ENCODE results near the gene COL23A1. TPM values are rescaled to one million over a fixed set of nuclear protein-coding genes. Genes with fewer than 3 reads are reported as not detected.

The COL23A1 gene
- total and polyA plus RNA-seq, 2 of the 8 experiments (the other 6 are each of a cell fraction or from before 2014, with no cell fraction given), result 3.1 to 4.7 TPM

DNA sequence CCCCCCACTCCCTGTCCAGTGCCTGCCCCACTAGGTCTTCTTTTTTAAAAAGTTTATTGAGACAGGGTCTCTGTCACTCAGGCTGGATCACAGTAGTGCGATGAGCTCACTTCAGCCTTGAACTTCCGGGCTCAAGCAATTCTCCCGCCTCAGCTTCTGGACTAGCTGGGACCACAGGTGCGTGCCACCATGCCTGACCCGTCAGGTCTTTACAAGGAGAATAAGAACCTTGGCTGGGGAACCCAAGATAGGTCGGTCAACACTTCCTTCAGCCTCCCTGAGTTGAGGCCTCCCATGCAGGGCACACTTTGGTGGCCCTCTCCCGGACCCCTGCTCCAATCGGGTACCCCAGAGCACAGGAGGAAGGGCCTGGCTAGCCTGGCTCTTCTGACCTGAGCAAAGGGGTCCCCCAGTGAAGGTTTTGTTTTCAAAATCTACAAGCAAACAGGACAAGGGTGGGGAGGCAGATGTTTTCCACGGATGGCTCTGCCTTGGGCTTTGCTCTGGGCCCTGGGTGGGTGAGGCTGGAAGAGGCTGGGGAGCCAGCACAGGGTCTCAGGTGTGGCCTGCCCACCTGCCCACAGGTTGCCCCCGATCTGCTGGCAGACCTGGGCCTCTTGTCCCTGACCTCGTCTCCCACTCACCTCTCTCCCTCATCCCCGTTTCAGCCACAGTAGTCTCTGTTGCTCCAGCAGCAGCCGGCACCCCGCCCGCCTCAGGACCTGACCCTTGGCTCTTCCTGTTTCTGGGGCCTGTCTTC, 248.9 kb downstream of the COL23A1 start:
- TF ChIP-seq E2F6 (IDR thresholded peaks at IDR 0.05), result no peak
- TF ChIP-seq SIRT6 (IDR thresholded peaks at IDR 0.05; ENCODE audit: low read length), result no peak
- no peak for TF ChIP-seq CHD2 (IDR thresholded peaks at IDR 0.05; ENCODE audit: low read length)
- no peak for TF ChIP-seq CHD1 (IDR thresholded peaks at IDR 0.05; ENCODE audit: low read depth, low read length)
- TF ChIP-seq CEBPB (IDR thresholded peaks at IDR 0.05; ENCODE audit: low read depth, low read length), result no peak
- TF ChIP-seq EZH2 (IDR thresholded peaks at IDR 0.05; ENCODE audit: low read depth, low read length, severe bottlenecking), result no peak
- TF ChIP-seq, protein P1, sequence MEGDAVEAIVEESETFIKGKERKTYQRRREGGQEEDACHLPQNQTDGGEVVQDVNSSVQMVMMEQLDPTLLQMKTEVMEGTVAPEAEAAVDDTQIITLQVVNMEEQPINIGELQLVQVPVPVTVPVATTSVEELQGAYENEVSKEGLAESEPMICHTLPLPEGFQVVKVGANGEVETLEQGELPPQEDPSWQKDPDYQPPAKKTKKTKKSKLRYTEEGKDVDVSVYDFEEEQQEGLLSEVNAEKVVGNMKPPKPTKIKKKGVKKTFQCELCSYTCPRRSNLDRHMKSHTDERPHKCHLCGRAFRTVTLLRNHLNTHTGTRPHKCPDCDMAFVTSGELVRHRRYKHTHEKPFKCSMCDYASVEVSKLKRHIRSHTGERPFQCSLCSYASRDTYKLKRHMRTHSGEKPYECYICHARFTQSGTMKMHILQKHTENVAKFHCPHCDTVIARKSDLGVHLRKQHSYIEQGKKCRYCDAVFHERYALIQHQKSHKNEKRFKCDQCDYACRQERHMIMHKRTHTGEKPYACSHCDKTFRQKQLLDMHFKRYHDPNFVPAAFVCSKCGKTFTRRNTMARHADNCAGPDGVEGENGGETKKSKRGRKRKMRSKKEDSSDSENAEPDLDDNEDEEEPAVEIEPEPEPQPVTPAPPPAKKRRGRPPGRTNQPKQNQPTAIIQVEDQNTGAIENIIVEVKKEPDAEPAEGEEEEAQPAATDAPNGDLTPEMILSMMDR (IDR thresholded peaks at IDR 0.05; ENCODE audit: control extremely low read depth in 1 of 3, insufficient read depth in 1 of 3, low read depth in 1 of 3, low read length in 3 of 3), result no peak
- TF ChIP-seq KDM1A (IDR thresholded peaks at IDR 0.05; ENCODE audit: borderline replicate concordance, low read length), result no peak
- 88% methylated on average over 13 of the region's 15 CpGs; no CpG with 5 or more reads in 1 of the 2 experiments for WGBS, 2 experiments (ENCODE audit: extremely low coverage in 1 of 2, insufficient coverage in 1 of 2, insufficient read length in 1 of 2, insufficient replicate concordance in 2 of 2, low coverage in 1 of 2, low lambda C conversion rate in 2 of 2, missing lambda C conversion rate in 1 of 2)
- no peak overlapping the region for H2BK20ac ChIP-seq (ENCODE audit: low read length)
- no peak overlapping the region for H2AK5ac ChIP-seq (ENCODE audit: low read depth, low read length)
- no peaks in the 10 kb centered on the region for H3K9me3 ChIP-seq (ENCODE audit: insufficient read depth in 2 of 2, low read depth in 1 of 2, low read length in 1 of 2)
- DNase-seq (ENCODE audit: low read depth in 1 of 2, low spot score in 2 of 2), result no peak
- H3K27me3 ChIP-seq (replicated peaks in 1 of 4; ENCODE audit: control insufficient read depth in 3 of 4, extremely low read depth in 1 of 4, insufficient read depth in 3 of 4, low read length in 3 of 4), result no peaks in the 10 kb centered on the region
- no peak overlapping the region for H3K4me2 ChIP-seq (ENCODE audit: insufficient read depth in 1 of 2, low read depth in 2 of 2, low read length in 2 of 2)
- H3K23me2 ChIP-seq (ENCODE audit: low read depth, low read length), result 0 out of 2 replicates have a peak, but pooled peaks cover 1% of the 10 kb centered on the region
- ChIA-PET POLR2A (ENCODE audit: partially characterized antibody) (no interaction called here), CTCF (ENCODE audit: partially characterized antibody) (interaction anchor here (1.6 kb wide), 1 partner anchor 57 kb away, joined by 5 read pairs; no protein-coding TSS in a partner anchor)
- H3K14ac ChIP-seq (ENCODE audit: insufficient read length), result no peak overlapping the region
- no peak overlapping the region for H2AFZ ChIP-seq (ENCODE audit: low read length)
- H4K8ac ChIP-seq (ENCODE audit: extremely low read depth, insufficient read depth, low read length), result peak overlapping the region; percentile 57; the same call in 1 of the 2 replicates
- H3K79me2 ChIP-seq (ENCODE audit: control insufficient read depth in 1 of 2, insufficient read depth in 2 of 2, low read length in 2 of 2), result no peaks in the 10 kb centered on the region
- no peak overlapping the region for H4K5ac ChIP-seq (ENCODE audit: insufficient read length, low read depth, low read length)
- H3K27ac ChIP-seq (ENCODE audit: low read depth, low read length), result no peak overlapping the region
- H3K56ac ChIP-seq (replicated peaks; ENCODE audit: insufficient read length, low read depth, low read length), result no peak overlapping the region
- FAIRE-seq, result no peak
- H3K4me3 ChIP-seq (ENCODE audit: extremely low read depth in 1 of 4, insufficient read depth in 2 of 4, low read depth in 3 of 4, low read length in 4 of 4), result no peak overlapping the region
- H3K4ac ChIP-seq (replicated peaks; ENCODE audit: insufficient read length, low read depth, low read length), result no peak overlapping the region
- no peak overlapping the region for H2BK120ac ChIP-seq (replicated peaks; ENCODE audit: low read depth, low read length)
- H4K20me1 ChIP-seq (replicated peaks in 1 of 2; ENCODE audit: control insufficient read depth in 1 of 2, insufficient read depth in 2 of 2, low read length in 2 of 2), result peaks cover 0 to 2% of the 10 kb centered on the region in 2 experiments
- H3K9ac ChIP-seq (replicated peaks in 1 of 4; ENCODE audit: extremely low read depth in 1 of 4, low read depth in 3 of 4, low read length in 3 of 4), result no peak overlapping the region
- H2BK5ac ChIP-seq (ENCODE audit: low read depth, low read length), result no peak overlapping the region
- H3K23ac ChIP-seq (ENCODE audit: insufficient read length), result no peak overlapping the region
- no peaks in the 10 kb centered on the region for H3K79me1 ChIP-seq (ENCODE audit: low read depth, low read length)
- H3K36me3 ChIP-seq (ENCODE audit: control insufficient read depth in 2 of 4, insufficient read depth in 4 of 4, low read length in 3 of 4), result no peaks in the 10 kb centered on the region
- no peak overlapping the region for H4K91ac ChIP-seq (replicated peaks; ENCODE audit: insufficient read length, low read length)
- H2BK15ac ChIP-seq (ENCODE audit: low read length), result no peak overlapping the region
- no peak overlapping the region for H2BK12ac ChIP-seq (ENCODE audit: low read depth, low read length)
- H3K4me1 ChIP-seq (replicated peaks in 1 of 4; ENCODE audit: control insufficient read depth in 3 of 4, insufficient read depth in 4 of 4, low read length in 3 of 4), result 0 out of 7 replicates have a peak, but pooled peaks cover 0 to 5% (median 0%) of the 10 kb centered on the region in 4 experiments
- H3K18ac ChIP-seq (ENCODE audit: extremely low read depth, low read length), result no peak overlapping the region

Measured in H1 (cell line).